Measurements from ENCODE around the gene EMC10. TPM values are rescaled to one million over a fixed set of nuclear protein-coding genes. Genes with fewer than 3 reads are reported as not detected.
A peak's percentile ranks its signal among the peaks of the same experiment; 100 is the strongest.

EMC10 gene
- total RNA-seq, 1 experiment from 2014 or later, result 108 TPM

- no peak overlapping the region for H3K4me3 ChIP-seq (ENCODE audit: low read depth, low read length, poor library complexity, severe bottlenecking)
- ChIA-PET CTCF (no interaction called here), POLR2A (ENCODE audit: low non-redundant PET) (no interaction called here)
- intact Hi-C loops (cut with micrococcal nuclease; ENCODE audit: unreplicated experiment), result no loop called here
- no peaks in the 10 kb centered on the region for H3K27me3 ChIP-seq (replicated peaks; ENCODE audit: insufficient read depth, low read depth, low read length, poor library complexity)
- H3K36me3 ChIP-seq (ENCODE audit: insufficient read depth, low read length, poor library complexity, severe bottlenecking), result peaks cover 25% of the 10 kb centered on the region
- no peak overlapping the region for H3K27ac ChIP-seq (ENCODE audit: low read depth, low read length, poor library complexity, severe bottlenecking)
- H3K9me3 ChIP-seq (ENCODE audit: low read depth, low read length, poor library complexity, severe bottlenecking), result no peaks in the 10 kb centered on the region
- no peaks in the 10 kb centered on the region for H3K4me1 ChIP-seq (ENCODE audit: insufficient read depth, low read length, poor library complexity, severe bottlenecking)
- BruUV-seq (replicated peaks), result no TSS peak
- DNase-seq (ENCODE audit: low spot score), result no peak
- TF ChIP-seq CTCF (conservative IDR thresholded peaks at IDR 0.05; ENCODE audit: low read depth, low read length) (no peak), EZH2 (IDR thresholded peaks at IDR 0.05; ENCODE audit: borderline replicate concordance, low read depth, low read length, poor library complexity, severe bottlenecking) (no peak)
Measured at GRCh38 chr19:50475101-50475568, 1.2 kb upstream of the EMC10 start.

- no peak for TF ChIP-seq EZH2 (IDR thresholded peaks at IDR 0.05; ENCODE audit: borderline replicate concordance, low read depth, low read length, poor library complexity, severe bottlenecking)
- no peak for TF ChIP-seq CTCF (conservative IDR thresholded peaks at IDR 0.05; ENCODE audit: low read depth, low read length)
- CTCF ChIA-PET, result no interaction called here
Measured at GRCh38 chr19:50475736-50476223, 527 bp upstream of the EMC10 start.

GRCh38 chr19:50476907-50477238, 566 bp downstream of the EMC10 start:
- Histone ChIP-seq H3K4me3 (ENCODE audit: low read depth, low read length, poor library complexity, severe bottlenecking) (peak overlapping the region; percentile 89), H3K27ac (ENCODE audit: low read depth, low read length, poor library complexity, severe bottlenecking) (peak overlapping the region; percentile 89), H3K4me1 (ENCODE audit: insufficient read depth, low read length, poor library complexity, severe bottlenecking) (no peaks in the 10 kb centered on the region), H3K36me3 (ENCODE audit: insufficient read depth, low read length, poor library complexity, severe bottlenecking) (peaks cover 32% of the 10 kb centered on the region), H3K27me3 (replicated peaks; ENCODE audit: insufficient read depth, low read depth, low read length, poor library complexity) (no peaks in the 10 kb centered on the region), H3K9me3 (ENCODE audit: low read depth, low read length, poor library complexity, severe bottlenecking) (no peaks in the 10 kb centered on the region)
- CTCF ChIA-PET, result no interaction called here
- DNase-seq (ENCODE audit: low spot score), result no peak
- BruUV-seq (replicated peaks), result TSS peak; percentile 79
- TF ChIP-seq CTCF (conservative IDR thresholded peaks at IDR 0.05; ENCODE audit: low read depth, low read length) (no peak), EZH2 (IDR thresholded peaks at IDR 0.05; ENCODE audit: borderline replicate concordance, low read depth, low read length, poor library complexity, severe bottlenecking) (no peak)
- POLR2A ChIA-PET (ENCODE audit: low non-redundant PET), result no interaction called here
- intact Hi-C loops (cut with micrococcal nuclease; ENCODE audit: unreplicated experiment), result no loop called here

More at GRCh38 chr19:50475736-50476223, 527 bp upstream of the EMC10 start:
- H3K27me3 ChIP-seq (replicated peaks; ENCODE audit: insufficient read depth, low read depth, low read length, poor library complexity), result no peaks in the 10 kb centered on the region
- no peaks in the 10 kb centered on the region for H3K4me1 ChIP-seq (ENCODE audit: insufficient read depth, low read length, poor library complexity, severe bottlenecking)
- H3K27ac ChIP-seq (ENCODE audit: low read depth, low read length, poor library complexity, severe bottlenecking), result peak overlapping the region; percentile 89
- intact Hi-C loops (cut with micrococcal nuclease; ENCODE audit: unreplicated experiment), result no loop called here
- H3K9me3 ChIP-seq (ENCODE audit: low read depth, low read length, poor library complexity, severe bottlenecking), result no peaks in the 10 kb centered on the region
- H3K4me3 ChIP-seq (ENCODE audit: low read depth, low read length, poor library complexity, severe bottlenecking), result peak overlapping the region; percentile 89
- H3K36me3 ChIP-seq (ENCODE audit: insufficient read depth, low read length, poor library complexity, severe bottlenecking), result peaks cover 29% of the 10 kb centered on the region
- BruUV-seq (replicated peaks), result no TSS peak
- POLR2A ChIA-PET (ENCODE audit: low non-redundant PET), result no interaction called here
- DNase-seq (ENCODE audit: low spot score), result no peak
